ENCODE results near the gene LSMEM2.

LSMEM2 gene

GRCh38 chr3:50286322-50287227, 7.7 kb downstream of the LSMEM2 start:
- DNase-seq = no peak

GRCh38 chr3:50287262-50287661, 8.4 kb downstream of the LSMEM2 start:
- no peak for DNase-seq

DNA sequence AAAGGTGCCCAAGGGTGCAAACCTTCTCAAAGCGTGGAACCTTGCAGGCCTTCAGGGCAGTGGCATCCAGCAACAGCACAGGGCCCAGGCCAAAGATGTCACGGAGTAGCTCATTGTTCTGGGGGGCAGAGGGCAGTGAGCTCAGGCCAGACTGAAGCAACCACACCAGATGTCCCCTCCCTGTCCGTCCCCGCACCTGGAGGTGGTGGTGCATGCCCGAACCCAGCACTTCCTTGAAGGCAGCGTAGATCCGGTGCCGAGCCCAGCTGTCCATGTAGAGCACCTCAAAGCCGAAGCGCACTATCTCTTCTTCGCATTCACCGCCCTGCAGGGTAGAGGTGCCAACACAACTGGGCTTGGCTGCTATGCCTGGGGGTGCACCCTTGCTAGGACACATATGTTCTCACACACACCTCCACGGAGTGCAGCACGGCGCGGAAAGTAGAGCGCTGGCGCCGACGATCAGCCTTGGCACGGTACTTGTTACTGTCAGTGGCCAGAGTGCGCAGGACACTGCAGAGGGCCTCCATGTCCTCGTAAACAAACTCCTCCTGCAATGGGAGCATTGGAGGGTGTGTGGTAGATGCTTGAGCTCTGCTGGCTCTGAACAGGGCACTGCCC, 9.6 kb downstream of the LSMEM2 start:
- DNase-seq = no peak

DNA sequence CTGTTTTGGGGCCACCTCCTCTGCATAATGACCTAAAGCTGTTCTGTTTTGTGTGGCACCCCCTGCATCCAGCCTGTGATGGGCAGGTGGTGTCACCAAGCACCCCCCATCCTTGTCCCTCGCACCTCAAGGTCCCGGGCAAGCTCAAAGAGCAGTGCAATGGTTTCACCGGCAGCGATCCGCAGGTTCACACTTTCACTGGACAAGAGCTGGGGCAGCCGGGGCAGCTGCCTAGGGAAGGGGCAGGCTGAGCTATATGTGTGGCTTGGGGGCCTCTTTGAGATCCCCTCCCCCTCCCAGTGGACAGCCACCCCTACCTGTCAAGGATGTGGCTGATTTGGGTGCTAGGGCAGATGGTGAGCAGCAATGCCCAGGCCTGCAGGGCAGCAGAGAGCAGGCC, 10.2 kb downstream of the LSMEM2 start:
- DNase-seq = no peak

DNA sequence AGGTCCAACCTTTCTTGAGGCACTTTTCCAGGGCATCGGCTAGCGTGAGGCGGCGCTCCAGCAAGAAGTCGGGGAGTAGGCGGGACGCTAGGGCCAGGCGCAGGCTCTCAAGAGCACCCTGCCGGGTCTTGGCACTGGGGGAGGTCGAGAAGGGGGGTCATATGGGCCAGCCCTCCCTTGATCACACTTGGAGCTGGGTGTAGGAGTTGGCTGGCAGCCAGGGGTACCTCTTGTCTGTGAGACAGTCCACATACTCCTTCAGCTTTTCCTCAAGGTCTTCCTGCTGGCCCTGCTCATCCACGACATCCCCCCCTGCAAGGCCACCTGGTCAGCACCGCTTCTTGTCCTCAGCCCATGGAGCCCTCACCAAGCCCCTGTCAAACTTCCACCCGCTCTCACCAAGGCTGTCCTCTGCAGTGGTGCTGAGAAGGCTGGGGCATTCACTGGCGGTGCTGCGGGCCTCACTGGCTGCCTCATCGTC, 11.3 kb downstream of the LSMEM2 start:
- no peak for DNase-seq

- peak; percentile 93 for DNase-seq
These were observed 13.5 kb downstream of the LSMEM2 start, which contains the start of gene IFRD2 for GRCh38 chr3:50292159-50293078. Gene IFRD2, minus strand, starts transcription at chr3:50292429. Its CDS starts 155 bp downstream, at chr3:50292274.

- DNase-seq = no peak
These were observed 14.4 kb downstream of the LSMEM2 start for GRCh38 chr3:50293079-50293801.

GRCh38 chr3:50294089-50294488, 15.2 kb downstream of the LSMEM2 start:
- DNase-seq = no peak

GRCh38 chr3:50294492-50295403, 15.9 kb downstream of the LSMEM2 start:
- no peak for DNase-seq

DNA sequence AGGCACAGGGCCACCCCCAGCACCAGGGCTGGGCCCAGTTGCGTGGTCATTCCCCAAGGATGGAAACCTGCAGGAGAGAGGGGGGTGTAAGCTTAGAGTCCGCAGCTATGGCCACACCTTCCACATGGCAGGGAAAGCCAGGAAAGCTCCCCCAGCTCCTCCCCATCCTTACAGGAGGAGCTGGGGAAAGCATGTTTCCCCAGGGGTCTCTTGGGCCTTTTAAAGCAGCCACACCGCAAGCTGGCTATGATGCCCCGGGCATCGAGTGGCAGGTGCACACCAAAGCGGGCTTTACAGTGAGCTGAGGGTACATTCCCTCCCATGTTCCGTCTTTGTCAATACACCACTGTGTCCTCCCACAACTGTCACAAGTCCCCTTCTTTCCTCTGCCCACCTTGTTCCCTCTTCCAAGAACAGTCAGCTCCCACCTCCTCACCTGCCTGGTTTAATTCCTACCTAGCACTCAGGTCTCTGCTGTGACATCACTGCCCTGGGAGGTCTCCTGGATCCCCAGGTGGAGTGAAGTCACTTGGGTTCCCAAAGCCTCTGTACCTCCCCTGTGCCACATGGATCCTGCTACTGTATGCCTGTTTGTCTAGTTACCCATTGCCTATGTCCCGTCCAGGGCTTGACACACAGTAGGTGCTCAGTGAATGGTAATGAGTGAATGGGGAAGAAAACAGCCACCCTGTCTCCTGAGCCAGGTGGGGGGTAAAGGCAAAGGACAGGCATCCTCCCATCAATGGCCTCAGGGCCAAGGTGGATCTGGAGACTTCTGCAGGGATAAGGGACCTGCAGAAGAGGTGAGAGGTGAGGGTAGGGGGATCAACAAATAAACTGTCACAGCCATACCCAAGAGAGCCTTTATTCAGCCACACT, 16.9 kb downstream of the LSMEM2 start:
- DNase-seq = no peak

DNA sequence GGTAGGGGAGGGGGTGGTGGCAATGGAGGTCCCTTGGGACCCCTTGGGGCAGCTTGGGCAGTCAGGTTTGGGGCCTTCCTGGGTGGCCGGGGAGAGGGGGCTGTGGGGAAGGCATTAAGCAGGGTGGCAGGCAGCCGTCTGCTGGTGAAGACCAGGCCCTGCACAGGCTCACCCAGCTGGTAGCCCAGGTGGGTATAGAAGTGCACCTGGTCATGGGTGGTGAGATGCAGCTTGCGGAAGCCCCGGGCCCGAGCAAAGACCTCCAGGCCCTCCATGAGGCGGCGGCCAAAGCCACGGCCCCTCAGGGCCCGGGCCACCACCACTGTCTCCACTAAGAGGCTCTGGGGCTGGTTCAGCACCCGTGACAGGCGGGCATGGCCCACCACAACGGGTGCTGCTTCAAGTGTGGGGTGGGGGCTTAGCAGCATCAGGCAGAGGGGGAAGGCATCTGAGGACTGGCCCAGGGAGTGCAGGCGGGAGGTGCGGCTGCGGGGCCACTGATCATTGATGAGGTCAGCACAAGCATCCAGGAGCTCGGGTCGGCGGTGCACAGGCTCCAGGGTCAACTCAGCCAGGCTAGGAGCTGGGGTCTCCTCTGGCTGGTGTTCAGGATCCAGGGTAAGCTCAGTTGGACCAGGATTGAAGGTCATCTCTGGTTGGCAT, 18.0 kb downstream of the LSMEM2 start:
- no peak for DNase-seq

DNA sequence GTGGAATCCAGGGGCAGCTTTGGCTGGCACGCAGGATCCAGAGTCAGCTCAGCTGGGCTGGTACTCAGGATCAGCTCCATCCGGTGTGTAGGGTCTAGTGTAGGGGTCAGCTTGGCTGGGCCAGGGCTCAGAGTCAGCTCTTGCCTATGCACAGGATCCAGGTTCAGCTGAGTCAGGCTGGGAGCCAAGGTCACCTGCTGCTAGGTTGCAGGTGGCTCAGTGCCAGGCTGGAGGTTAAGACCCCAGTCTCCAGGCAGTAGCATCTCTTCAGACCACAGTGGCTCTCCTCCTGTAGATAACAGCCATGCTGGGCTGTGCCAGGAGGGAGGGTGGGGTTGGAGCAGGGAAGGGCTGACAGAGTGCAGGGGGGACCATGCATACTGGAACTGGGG, 18.5 kb downstream of the LSMEM2 start:
- DNase-seq = no peak

- no peak for DNase-seq
These were observed 19.2 kb downstream of the LSMEM2 start for GRCh38 chr3:50297896-50298725.

GRCh38 chr3:50298836-50299637, 20.1 kb downstream of the LSMEM2 start, which contains the start of the genes HYAL3 and NAA80:
Gene HYAL3, minus strand, starts transcription at chr3:50299405. Its CDS starts 3,803 bp downstream, at chr3:50295602.
Gene NAA80, minus strand, starts transcription at chr3:50299405. Its CDS starts 1,942 bp downstream, at chr3:50297463.
- peak; percentile 91 for DNase-seq

DNA sequence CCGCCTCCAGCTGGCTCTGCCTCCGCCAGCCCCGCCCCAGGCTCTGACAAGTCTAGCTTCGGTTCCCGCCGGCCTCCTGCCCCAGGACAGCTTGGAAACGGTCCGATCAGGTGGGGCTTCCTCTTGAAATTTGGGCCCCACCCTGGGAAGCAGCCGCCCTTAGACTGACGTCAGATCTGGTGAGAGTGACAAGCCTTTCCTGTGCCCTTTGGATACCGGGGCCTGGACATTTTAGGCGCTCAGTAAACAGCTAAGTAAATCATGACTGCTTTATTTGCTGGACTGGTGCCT, 20.7 kb downstream of the LSMEM2 start:
- no peak for DNase-seq

DNA sequence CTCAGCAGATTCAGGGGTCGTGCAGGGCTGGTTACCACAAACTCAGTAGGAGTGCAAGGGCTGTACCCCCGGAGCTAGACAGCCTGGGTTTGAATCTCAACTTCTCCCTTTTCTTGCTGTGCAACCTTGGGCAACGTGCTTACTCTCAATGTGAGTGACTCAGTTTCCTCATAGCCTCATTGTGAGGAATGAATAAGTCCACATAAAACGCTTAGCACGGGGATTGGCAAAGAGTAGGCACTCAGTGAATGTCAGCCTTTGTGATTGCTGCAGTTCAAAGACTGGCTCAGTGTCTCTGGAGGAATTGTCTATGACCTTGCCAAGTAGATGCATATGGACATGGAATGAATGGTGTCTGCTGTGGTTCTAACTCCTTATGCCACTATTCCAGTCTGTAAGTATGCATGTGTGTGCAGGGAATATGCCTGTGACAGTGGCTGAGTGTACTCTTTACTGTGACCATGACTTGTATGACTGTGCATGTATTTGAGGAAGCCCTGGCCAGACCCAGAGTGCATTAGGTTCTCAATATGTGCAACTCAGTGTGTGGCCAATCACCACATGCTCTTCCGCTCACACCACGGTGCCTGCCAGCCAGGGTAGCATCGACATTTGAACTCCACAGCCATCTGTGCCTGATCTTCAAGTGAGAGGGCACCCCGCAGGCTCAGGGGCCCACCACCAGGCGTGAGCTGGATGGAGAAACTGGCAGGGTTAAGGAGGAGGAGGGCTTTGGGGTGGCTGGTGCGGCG, 21.2 kb downstream of the LSMEM2 start:
- DNase-seq = peak; percentile 23

DNA sequence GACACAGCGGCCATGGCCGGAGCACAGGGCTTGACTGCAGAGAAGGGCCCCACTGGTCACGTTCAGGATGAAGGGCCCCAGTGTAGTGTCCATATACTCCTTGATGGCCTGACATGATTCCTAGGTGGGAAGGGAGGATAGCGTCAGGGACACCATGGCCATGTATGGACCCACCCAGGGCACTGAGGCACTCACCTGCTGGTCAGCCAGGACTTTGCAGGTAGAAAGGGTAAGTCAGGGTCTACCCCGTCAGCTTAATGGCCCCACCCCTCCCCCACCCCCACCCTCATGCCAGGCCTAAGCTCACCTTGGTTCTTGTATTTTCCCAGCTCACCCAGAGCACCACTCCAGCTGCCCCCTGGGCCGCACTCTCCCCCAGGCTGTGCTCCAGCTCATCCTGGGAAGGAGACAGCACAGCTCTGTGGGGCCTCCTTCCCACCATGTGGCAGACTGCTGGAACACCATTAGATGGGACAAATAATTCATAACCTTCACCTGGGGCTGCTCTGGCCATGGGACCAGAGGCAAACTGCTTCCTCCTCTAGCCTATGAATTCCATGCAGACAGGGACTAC, 21.9 kb downstream of the LSMEM2 start:
- no peak for DNase-seq

All from DMS 273 treated with DMSO at 0.1 percent for 48 hours (cell line).